ENCODE measurements around the gene B3GAT3. TPM values are rescaled to one million over a fixed set of nuclear protein-coding genes. Genes with fewer than 3 reads are reported as not detected.
"Not testable (repeated sequence)": the region's sequence is repeated elsewhere in the genome, so short reads cannot be mapped to it uniquely, and the experiment has no call there.

B3GAT3 gene
- total and polyA plus RNA-seq, 12 donors: 5.9 to 83.3 (median 35.6) TPM

DNA sequence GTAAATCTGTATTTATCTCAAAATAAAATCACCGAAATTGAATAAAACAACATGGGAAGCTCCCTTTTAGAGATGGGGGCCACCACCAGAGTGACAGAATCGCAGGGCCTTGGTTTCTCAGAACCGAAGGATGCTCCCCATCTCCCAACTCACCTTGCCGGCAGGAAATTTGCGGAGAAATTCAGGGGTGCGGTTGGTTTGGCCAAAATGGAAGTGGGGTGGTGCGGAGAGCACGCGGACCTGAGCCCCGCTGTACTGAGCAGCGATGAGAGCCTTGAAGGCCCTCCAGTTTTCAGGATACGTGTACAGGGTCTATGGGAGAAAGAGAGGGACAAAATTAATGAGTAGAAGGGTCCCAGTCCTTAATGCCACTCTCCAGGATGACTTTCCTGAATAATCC is 49.4 kb downstream of the B3GAT3 start:
- H3K4me1 ChIP-seq (replicated peaks in 1 of 2): peaks cover 13 to 45% of the 10 kb centered on the region in 2 donors
- H3K27me3 ChIP-seq: no peaks in the 10 kb centered on the region
- 68 to 74% (median 70%) methylated on average over 12 of the region's 12 CpGs for WGBS, 4 donors
- no peak for DNase-seq
- TF ChIP-seq, protein P1, sequence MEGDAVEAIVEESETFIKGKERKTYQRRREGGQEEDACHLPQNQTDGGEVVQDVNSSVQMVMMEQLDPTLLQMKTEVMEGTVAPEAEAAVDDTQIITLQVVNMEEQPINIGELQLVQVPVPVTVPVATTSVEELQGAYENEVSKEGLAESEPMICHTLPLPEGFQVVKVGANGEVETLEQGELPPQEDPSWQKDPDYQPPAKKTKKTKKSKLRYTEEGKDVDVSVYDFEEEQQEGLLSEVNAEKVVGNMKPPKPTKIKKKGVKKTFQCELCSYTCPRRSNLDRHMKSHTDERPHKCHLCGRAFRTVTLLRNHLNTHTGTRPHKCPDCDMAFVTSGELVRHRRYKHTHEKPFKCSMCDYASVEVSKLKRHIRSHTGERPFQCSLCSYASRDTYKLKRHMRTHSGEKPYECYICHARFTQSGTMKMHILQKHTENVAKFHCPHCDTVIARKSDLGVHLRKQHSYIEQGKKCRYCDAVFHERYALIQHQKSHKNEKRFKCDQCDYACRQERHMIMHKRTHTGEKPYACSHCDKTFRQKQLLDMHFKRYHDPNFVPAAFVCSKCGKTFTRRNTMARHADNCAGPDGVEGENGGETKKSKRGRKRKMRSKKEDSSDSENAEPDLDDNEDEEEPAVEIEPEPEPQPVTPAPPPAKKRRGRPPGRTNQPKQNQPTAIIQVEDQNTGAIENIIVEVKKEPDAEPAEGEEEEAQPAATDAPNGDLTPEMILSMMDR (IDR thresholded peaks at IDR 0.05): no peak
- no peaks in the 10 kb centered on the region for H3K9me3 ChIP-seq (replicated peaks in 1 of 3)
- H3K27ac ChIP-seq: peak overlapping the region in 2 of 5 donors; percentile 67 to 86
- H3K4me3 ChIP-seq: peak overlapping the region in 1 of 4 donors; percentile 74
- H3K36me3 ChIP-seq (replicated peaks in 1 of 2): peaks cover 0 to 61% of the 10 kb centered on the region in 2 donors
- intact Hi-C loops (cut with DNase I): no loop called here

DNA sequence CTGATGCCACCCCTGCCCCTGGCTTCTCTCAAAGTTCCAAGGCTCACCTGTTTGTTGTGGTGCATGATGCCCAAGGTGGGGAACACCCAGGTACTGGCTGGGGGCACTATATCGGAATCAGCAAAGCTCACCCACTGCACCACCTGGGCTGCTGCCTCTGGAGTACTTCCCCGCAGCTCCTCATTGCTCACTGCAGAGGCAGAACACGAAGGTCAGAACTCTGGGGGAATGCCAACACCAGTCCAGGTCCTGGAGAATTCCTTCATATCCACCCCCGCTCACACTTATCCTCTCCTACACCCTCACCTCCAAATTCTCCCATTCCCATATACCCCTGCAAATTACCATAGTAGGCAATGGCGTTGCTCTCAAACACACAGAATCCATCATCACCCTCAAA is 50.3 kb downstream of the B3GAT3 start:
- peak overlapping the region in 1 of 5 donors; percentile 11 for H3K27ac ChIP-seq
- H3K36me3 ChIP-seq (replicated peaks in 1 of 2): peaks cover 0 to 65% of the 10 kb centered on the region in 2 donors
- H3K27me3 ChIP-seq; H3K4me3 ChIP-seq; intact Hi-C loops (cut with DNase I); H3K9me3 ChIP-seq (replicated peaks in 1 of 3): not testable (repeated sequence)
- H3K4me1 ChIP-seq (replicated peaks in 1 of 2): peaks cover 13 to 45% of the 10 kb centered on the region in 2 donors
- peak in 2 of 7 donors; percentile 53 to 60 for DNase-seq
- 46 to 70% (median 57%) methylated on average over 5 of the region's 5 CpGs for WGBS, 4 donors

DNA sequence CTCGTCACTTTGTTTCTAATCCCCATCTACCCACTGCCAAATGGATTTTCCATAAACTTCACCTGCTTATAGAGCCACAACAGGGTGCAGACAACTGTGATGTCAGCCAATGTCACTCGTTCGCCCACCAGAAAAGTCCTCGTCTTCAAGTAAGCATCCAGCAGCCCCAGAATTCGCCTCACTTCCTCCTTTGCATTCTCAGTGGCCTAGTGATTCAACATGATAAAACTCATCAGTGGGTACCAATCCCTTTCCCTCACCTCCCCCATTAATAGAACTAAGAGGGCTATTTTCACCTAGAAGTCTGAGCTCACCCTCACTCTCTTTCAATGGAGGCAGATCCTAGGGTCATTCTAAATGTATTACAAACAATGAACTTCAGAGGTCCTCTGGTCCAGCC is 50.9 kb downstream of the B3GAT3 start:
- H3K4me1 ChIP-seq (replicated peaks in 1 of 2): peaks cover 13 to 40% of the 10 kb centered on the region in 2 donors
- DNase-seq; H3K9me3 ChIP-seq (replicated peaks in 1 of 3); H3K27me3 ChIP-seq; H3K4me3 ChIP-seq; intact Hi-C loops (cut with DNase I): not testable (repeated sequence)
- peak overlapping the region in 1 of 5 donors; percentile 11 for H3K27ac ChIP-seq
- WGBS, 4 donors: 80 to 95% (median 89%) methylated on average over 5 of the region's 5 CpGs
- H3K36me3 ChIP-seq (replicated peaks in 1 of 2): peaks cover 0 to 66% of the 10 kb centered on the region in 2 donors

DNA sequence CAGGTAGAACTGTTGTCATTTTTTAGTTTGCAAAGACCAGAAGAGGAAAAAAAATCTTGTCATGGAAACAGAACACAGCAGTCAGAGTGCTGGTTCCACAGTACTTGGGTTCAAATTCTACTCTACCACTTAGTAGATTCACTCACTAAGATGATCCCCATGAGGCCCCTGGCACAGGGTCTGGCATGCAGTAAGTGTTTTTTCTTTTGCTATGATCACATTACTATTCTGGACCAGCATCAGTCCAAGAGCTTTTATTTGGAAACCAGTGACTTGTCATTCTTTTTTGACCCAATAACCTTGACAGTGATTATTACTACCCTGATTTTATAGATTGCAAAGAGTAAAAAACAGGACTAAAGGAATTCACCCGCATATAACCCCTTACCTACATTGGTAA is 52.2 kb downstream of the B3GAT3 start:
- intact Hi-C loops (cut with DNase I): no loop called here
- WGBS, 4 donors: 59 to 73% (median 68%) methylated on average over 1 of the region's 1 CpG

DNA sequence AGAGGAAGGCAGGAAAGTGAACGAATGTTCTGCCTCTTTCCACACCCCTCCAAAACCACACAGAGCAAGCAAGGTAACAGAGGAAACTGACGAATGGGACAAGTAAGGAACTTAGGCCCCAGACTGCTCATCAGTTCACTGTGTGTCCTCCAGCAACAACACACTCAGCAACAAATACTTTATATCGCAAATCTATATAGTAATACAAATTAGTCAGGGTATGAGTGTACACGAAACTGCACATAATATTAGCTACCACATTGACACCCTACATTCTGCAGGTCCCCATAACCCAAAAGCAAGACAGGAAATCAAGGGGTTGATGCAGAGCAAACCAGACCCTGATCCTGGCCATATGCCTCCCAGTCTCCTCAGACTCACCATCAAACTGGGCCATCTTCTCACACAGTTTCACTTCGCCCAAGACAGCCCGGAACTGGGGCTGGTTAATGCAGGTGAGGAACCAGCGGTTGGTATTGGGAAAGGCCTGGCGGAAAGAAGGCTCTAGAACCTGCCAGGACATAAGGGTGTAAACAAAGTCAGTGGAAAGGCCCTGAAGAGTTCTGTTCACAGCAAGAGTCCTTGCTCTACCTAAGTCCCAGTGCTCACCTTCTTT is 54.7 kb downstream of the B3GAT3 start:
- WGBS, 4 donors: 69 to 83% (median 76%) methylated on average over 8 of the region's 8 CpGs
- no peak for DNase-seq
- peaks cover under 1 to 17% of the 10 kb centered on the region in 2 donors for H3K4me1 ChIP-seq (replicated peaks in 1 of 2)
- H3K9me3 ChIP-seq (replicated peaks in 1 of 3): no peaks in the 10 kb centered on the region
- H3K27ac ChIP-seq: no peak overlapping the region
- no peak overlapping the region for H3K4me3 ChIP-seq
- TF ChIP-seq POLR2A (IDR thresholded peaks at IDR 0.05): no peak
- TF ChIP-seq, protein P1 (IDR thresholded peaks at IDR 0.05): no peak
- H3K36me3 ChIP-seq (replicated peaks in 1 of 2): peaks cover 0 to 97% of the 10 kb centered on the region in 2 donors
- intact Hi-C loops (cut with DNase I): no loop called here
- H3K27me3 ChIP-seq: no peaks in the 10 kb centered on the region

More for the DNA sequence above, 52.2 kb downstream of the B3GAT3 start:
- Histone ChIP-seq H3K4me3 (no peak overlapping the region), H3K9me3 (replicated peaks in 1 of 3) (no peaks in the 10 kb centered on the region), H3K36me3 (replicated peaks in 1 of 2) (peaks cover 0 to 78% of the 10 kb centered on the region in 2 donors), H3K27me3 (no peaks in the 10 kb centered on the region), H3K27ac (no peak overlapping the region), H3K4me1 (replicated peaks in 1 of 2) (peaks cover 7 to 27% of the 10 kb centered on the region in 2 donors)
- no peak for TF ChIP-seq POLR2A (IDR thresholded peaks at IDR 0.05)
- no peak for DNase-seq

DNA sequence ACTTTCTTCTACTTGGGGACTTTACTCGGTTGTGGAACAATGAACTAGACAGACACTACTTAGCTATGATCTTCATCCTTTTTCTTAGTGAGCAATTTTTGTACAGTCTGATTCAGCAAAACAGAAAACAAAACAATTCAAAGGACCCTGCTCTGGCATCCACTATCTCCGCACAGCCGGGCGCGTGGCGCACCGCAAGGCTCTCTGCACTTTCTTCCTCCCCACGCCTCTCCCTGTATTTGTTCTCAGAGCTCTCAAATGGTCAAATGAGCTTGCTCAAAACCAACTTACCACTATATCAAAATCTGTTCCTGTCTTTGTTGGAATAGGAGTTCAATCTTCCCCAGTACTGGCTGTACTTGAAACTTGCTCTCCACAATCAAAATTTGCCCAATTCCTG is 55.5 kb downstream of the B3GAT3 start:
- intact Hi-C loops (cut with DNase I): no loop called here
- DNase-seq: no peak
- Histone ChIP-seq H3K27me3 (no peaks in the 10 kb centered on the region), H3K4me3 (no peak overlapping the region), H3K4me1 (replicated peaks in 1 of 2) (peaks cover 0 to 8% of the 10 kb centered on the region in 2 donors), H3K9me3 (replicated peaks in 1 of 3) (no peaks in the 10 kb centered on the region), H3K36me3 (replicated peaks in 1 of 2) (peaks cover 0 to 97% of the 10 kb centered on the region in 2 donors), H3K27ac (no peak overlapping the region)
- WGBS, 4 donors: 93 to 94% (median 94%) methylated on average over 8 of the region's 8 CpGs
- TF ChIP-seq, protein P1 (IDR thresholded peaks at IDR 0.05): no peak
- no peak for TF ChIP-seq POLR2A (IDR thresholded peaks at IDR 0.05)
